T1000 (cell line): ENCODE results near the gene TMEM176B.

ENCODE experiments used
- DNase-seq: peaks from one replicate; lab custom pipeline; 2025; ENCODE audit warnings: mixed read lengths; lab: John Stamatoyannopoulos, UW

The TMEM176B gene

DNA sequence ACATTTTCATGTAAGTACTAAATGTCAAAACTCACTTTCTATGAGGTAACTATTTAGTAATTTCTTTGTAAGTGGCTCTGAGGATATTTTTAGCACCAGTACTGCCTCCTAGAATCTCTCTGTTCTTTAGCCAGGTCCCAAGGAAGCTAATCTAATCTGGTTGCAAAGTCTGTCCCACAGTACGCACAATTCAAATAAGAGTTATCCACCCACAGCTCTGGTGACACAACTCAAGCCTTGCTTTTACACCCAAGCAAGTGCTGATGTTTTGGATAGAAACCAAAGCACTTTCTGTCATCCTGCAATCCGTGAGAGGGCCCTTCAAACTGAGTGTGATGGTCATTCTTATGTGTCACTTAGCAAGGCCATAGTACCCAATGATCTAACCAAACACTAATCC is 48.5 kb downstream of the TMEM176B start:
- no peak for DNase-seq

- no peak for DNase-seq
These were observed 51.8 kb downstream of the TMEM176B start for GRCh38 chr7:150748376-150748775.

GRCh38 chr7:150746921-150747320 is 53.2 kb downstream of the TMEM176B start:
- no peak for DNase-seq

DNA sequence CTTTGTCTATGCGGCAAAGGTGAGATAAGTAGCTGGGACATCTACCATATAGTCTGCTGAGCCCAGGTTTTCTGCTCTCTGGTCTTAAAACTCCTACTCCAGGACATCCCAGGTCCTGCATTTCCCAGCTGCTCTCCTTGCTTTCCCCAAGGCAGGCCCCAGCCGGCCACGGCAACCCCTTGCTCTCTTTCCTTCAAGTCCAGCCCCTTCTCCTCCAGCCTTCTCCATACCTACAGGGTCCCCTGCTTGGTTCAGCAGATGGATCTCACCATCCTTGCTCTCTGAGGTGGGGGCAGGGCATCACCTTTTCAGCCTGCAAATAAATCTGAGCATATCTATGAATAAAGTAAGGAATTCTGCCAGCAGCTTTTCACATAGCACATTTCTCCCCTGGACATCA is 54.3 kb downstream of the TMEM176B start:
- DNase-seq = no peak

- DNase-seq = no peak
These were observed 55.1 kb downstream of the TMEM176B start for GRCh38 chr7:150745086-150745485.

DNA sequence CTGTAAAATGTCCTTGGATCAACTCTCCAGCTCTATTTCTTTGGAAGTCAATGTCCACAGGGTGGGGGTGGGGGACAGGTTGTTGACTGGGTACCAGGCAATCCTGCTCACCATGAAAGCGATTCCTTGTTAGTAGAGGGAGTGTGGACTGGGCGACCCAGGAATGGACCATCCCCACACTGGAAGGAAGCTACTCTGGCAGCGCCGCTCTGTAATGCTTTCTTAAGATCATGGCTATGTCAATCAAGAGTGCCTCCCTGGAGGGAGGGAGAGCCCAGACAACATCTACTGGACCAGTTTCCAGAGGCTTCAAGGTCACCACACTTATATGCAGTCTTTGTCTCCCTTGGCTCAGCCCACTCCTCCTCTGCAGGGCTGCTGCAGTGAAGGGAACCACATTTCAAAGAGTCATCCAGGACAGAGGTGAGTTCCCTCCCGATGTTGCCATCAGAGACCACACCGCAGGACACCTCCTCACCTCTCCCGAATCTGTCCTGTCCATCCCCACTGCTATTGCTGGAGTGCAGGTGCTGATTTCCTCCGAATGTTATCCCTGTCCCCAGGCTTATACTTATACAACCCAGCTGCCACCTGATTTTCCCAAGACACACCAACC is 56.0 kb downstream of the TMEM176B start:
- DNase-seq = no peak

GRCh38 chr7:150742286-150742968 is 57.7 kb downstream of the TMEM176B start:
- no peak for DNase-seq
